Ovary (tissue), 9 donors: ENCODE results near the gene SBK3. TPM values are rescaled to one million over a fixed set of nuclear protein-coding genes. Genes with fewer than 3 reads are reported as not detected.

Experiments used
- DNase-seq, 5 donors: peaks; one replicate each; pipeline ENCODE4 v3.0.0-alpha.2; 2019 to 2020
- H3K27ac ChIP-seq, 2 donors: fragments of 200-600 bp; one replicate each; pipeline versions ENCODE4 v1.5.1 to v1.8.0; 2019 to 2022
- H3K27me3 ChIP-seq: fragments of 200-600 bp; one replicate; pipeline ENCODE4 v1.8.0; 2022
- H3K36me3 ChIP-seq: fragments of 200-600 bp; sonication (generic); one replicate; pipeline ENCODE4 v1.5.1; 2019
- H3K4me1 ChIP-seq: one replicate; pipeline ENCODE4 v1.8.1; 2013; ENCODE audit warnings: mild to moderate bottlenecking, moderate library complexity; ENCODE audit not compliant: insufficient read depth
- H3K4me3 ChIP-seq: fragments of 200-600 bp; sonication (generic); one replicate; pipeline ENCODE4 v1.5.1; 2017
- H3K9me3 ChIP-seq, 2 donors: fragments of 200-600 bp in 1 of 2; sonication (generic) in 1 of 2; one replicate each; pipeline versions ENCODE4 v1.5.1 to v1.8.1; 2013 to 2019; ENCODE audit warnings: mild to moderate bottlenecking in 1 of 2, moderate library complexity in 1 of 2
- CTCF ChIP-seq, 3 donors: fragments of 450-650 bp in 2 of 3; fragments of 200-600 bp in 1 of 3; IDR thresholded peaks; one replicate each; pipeline versions ENCODE4 v1.5.1 to v1.8.0; 2016 to 2022; ENCODE audit warnings: antibody characterized with exemption in 3 of 3, mild to moderate bottlenecking in 1 of 3
- EP300 ChIP-seq: sonication (generic); formaldehyde crosslinking; IDR thresholded peaks from one replicate; pipeline ENCODE4 v1.6.1; 2017; ENCODE audit warnings: antibody characterized with exemption
- POLR2A ChIP-seq: fragments of 450-650 bp; IDR thresholded peaks from one replicate; pipeline ENCODE4 v1.6.1; 2017; ENCODE audit warnings: antibody characterized with exemption, mild to moderate bottlenecking, moderate library complexity
- WGBS, 3 donors: extraction: QIAGEN DNeasy Blood & Tissue Kit in 1 of 3; methylation state at CpG; one replicate each; pipeline versions ENCODE4 v1.1.5 to v1.1.7; 2013 to 2017; 5-methylcytosine and 5-hydroxymethylcytosine counted together
- intact Hi-C, 4 donors: fragments of 100-400 bp; cut with DNase I; formaldehyde crosslinking; loops; one replicate each; pipeline versions ENCODE4 v1.11.0 to v1.15.1; 2022 to 2023
- polyA plus RNA-seq, 2 donors: library from polyadenylated mRNA; stranded (reverse); fragments of 200-250 nt in 1 of 2; fragments of 350-450 nt in 1 of 2; fragmentation: Illumina TruSeq in 1 of 2; extraction: RNeasy Lipid Tissue Mini Kit (QIAGEN cat#74804) in 1 of 2; gene quantifications; one replicate each; pipeline ENCODE4 v1.2.3, GENCODE V29; 2013 to 2014
- total RNA-seq, 7 donors: library from RNA; depleted of rRNA in 2 of 7; stranded (reverse); fragments of >200 nt in 2 of 7; fragmentation: NEBNext Ultra II Directional in 3 of 7; extraction: Animal tissue kit (Norgen Biotek cat#: 25700) in 3 of 7; gene quantifications; one replicate each; pipeline versions ENCODE4 v1.1.0 to v1.2.4, GENCODE V29; 2016 to 2023
- donor health status: DM: no; HTN: no; CAD: no; lungs with moderate emphysema.
- donor health status: DM: no; HTN: no; CAD: no.
- donor health status: Bipolar disorder and iron deficiency.
- donor health status: DM: yes; HTN: yes; CAD: no.
- donor health status: DM: no; HTN: no; CAD: no.
- donor health status: DM: yes; HTN: yes; CAD: no.

SBK3 gene
- total and polyA plus RNA-seq, 9 donors: 0.17 to 0.34 (median 0.26) TPM; not detected in 5

- no peaks in the 10 kb centered on the region for H3K27me3 ChIP-seq
Measured at GRCh38 chr19:55581145-55581822, 35.9 kb upstream of the SBK3 start.

GRCh38 chr19:55580628-55581144 is 35.3 kb upstream of the SBK3 start, which contains the start of gene ZNF579:
TSS of gene ZNF579 (minus strand) at chr19:55580848. CDS start at chr19:55579639, 1,209 bp downstream.
- DNase-seq: peak; percentile 85 to 92 (median 91)
- Histone ChIP-seq H3K36me3 (no peaks in the 10 kb centered on the region), H3K4me1 (peaks cover 9% of the 10 kb centered on the region), H3K4me3 (peak within 1 kb of the TSS; percentile 68), H3K9me3 (no peaks in the 10 kb centered on the region), H3K27me3 (no peaks in the 10 kb centered on the region), H3K27ac (peak within 1 kb of the TSS; percentile 88 to 96)
- intact Hi-C loops: no loop called here
- 1 to 2% (median 1%) methylated on average over 17 to 24 of the region's 24 CpGs for WGBS, 3 donors
- TF ChIP-seq CTCF (IDR thresholded peaks at IDR 0.05) (no peak), POLR2A (peak; percentile 22)

More at GRCh38 chr19:55581145-55581822, 35.9 kb upstream of the SBK3 start:
- TF ChIP-seq POLR2A: no peak
- TF ChIP-seq EP300: no peak
- TF ChIP-seq CTCF (IDR thresholded peaks at IDR 0.05): no peak
- H3K36me3 ChIP-seq: no peaks in the 10 kb centered on the region
- no peaks in the 10 kb centered on the region for H3K9me3 ChIP-seq
- intact Hi-C loops: no loop called here
- WGBS, 3 donors: 14 to 23% (median 20%) methylated on average over 12 of the region's 12 CpGs
- peaks cover 9% of the 10 kb centered on the region for H3K4me1 ChIP-seq
- peak overlapping the region; percentile 88 to 96 for H3K27ac ChIP-seq
- H3K4me3 ChIP-seq: peak overlapping the region; percentile 68
- no peak for DNase-seq

GRCh38 chr19:55579766-55580621 is 34.7 kb upstream of the SBK3 start:
- Histone ChIP-seq H3K4me1 (peaks cover 7% of the 10 kb centered on the region), H3K4me3 (peak overlapping the region; percentile 68), H3K36me3 (no peaks in the 10 kb centered on the region), H3K27me3 (no peaks in the 10 kb centered on the region), H3K9me3 (no peaks in the 10 kb centered on the region), H3K27ac (peak overlapping the region; percentile 88 to 96)
- intact Hi-C loops: no loop called here
- WGBS, 3 donors: 4 to 7% (median 6%) methylated on average over 19 to 20 of the region's 20 CpGs
- DNase-seq: peak in 4 of 5 donors; percentile 40 to 59 (median 48)
- no peak for TF ChIP-seq CTCF (IDR thresholded peaks at IDR 0.05)
